Keratinocyte (primary cell): ENCODE data around the gene BAG1. TPM values are rescaled to one million over a fixed set of nuclear protein-coding genes. Genes with fewer than 3 reads are reported as not detected.

Experiments used
- DNase-seq: peaks from one replicate; pipeline ENCODE4 v3.0.0-alpha.2; 2011; ENCODE audit warnings: low read depth, missing footprints, low spot score
- FAIRE-seq: peaks from 2 replicates; lab custom pipeline; 2011; peaks lifted over from hg19 to GRCh38; lab: Jason Lieb, UNC
- H2AFZ ChIP-seq: 2 replicates; pipeline ENCODE4 v1.6.0; 2012; ENCODE audit warnings: low read length, control low read depth, inconsistent platforms; ENCODE audit not compliant: control insufficient read depth
- H3K27ac ChIP-seq: 2 replicates; pipeline ENCODE4 v1.5.1; 2011; ENCODE audit warnings: low read length; ENCODE audit not compliant: control insufficient read depth, insufficient read depth
- H3K27me3 ChIP-seq: 3 replicates; pipeline ENCODE4 v1.6.0; 2011; ENCODE audit warnings: low read length; ENCODE audit not compliant: control insufficient read depth, insufficient read depth; ENCODE audit errors: extremely low read depth
- H3K36me3 ChIP-seq, 2 experiments: 2 replicates in 1 of 2; 3 replicates in 1 of 2; pipeline ENCODE4 v1.5.1; 2011; ENCODE audit warnings: low read length in 2 of 2, mild to moderate bottlenecking in 1 of 2; ENCODE audit not compliant: control insufficient read depth in 2 of 2, insufficient read depth in 2 of 2; ENCODE audit errors: extremely low read depth in 1 of 2
- H3K4me1 ChIP-seq: 3 replicates; pipeline ENCODE4 v1.5.1; 2011; ENCODE audit warnings: low read length; ENCODE audit not compliant: control insufficient read depth, insufficient read depth; ENCODE audit errors: extremely low read depth
- H3K4me2 ChIP-seq: 3 replicates; pipeline ENCODE4 v1.6.0; 2011; ENCODE audit warnings: low read depth, low read length; ENCODE audit not compliant: control insufficient read depth, insufficient read depth; ENCODE audit errors: extremely low read depth
- H3K4me3 ChIP-seq, 3 experiments: fragments of 200-600 bp in 1 of 3; sonication (generic) in 1 of 3; 2 replicates in 2 of 3; 3 replicates in 1 of 3; pipeline ENCODE4 v1.5.1; 2011 to 2016; ENCODE audit warnings: low read length in 3 of 3, mild to moderate bottlenecking in 3 of 3, control low read depth in 2 of 3, inconsistent platforms in 1 of 3, low read depth in 1 of 3, mixed read lengths in 1 of 3, mixed run types in 1 of 3, moderate library complexity in 1 of 3; ENCODE audit not compliant: control insufficient read depth in 2 of 3, insufficient read depth in 2 of 3; ENCODE audit errors: extremely low read depth in 1 of 3
- H3K79me2 ChIP-seq: 2 replicates; pipeline ENCODE4 v1.6.0; 2012; ENCODE audit warnings: low read length; ENCODE audit not compliant: control insufficient read depth, insufficient read depth
- H3K9ac ChIP-seq: 3 replicates; pipeline ENCODE4 v1.6.0; 2011; ENCODE audit warnings: low read length; ENCODE audit not compliant: control insufficient read depth, insufficient read depth; ENCODE audit errors: extremely low read depth
- H3K9me1 ChIP-seq: 3 replicates; pipeline ENCODE4 v1.6.0; 2011; ENCODE audit warnings: low read length; ENCODE audit not compliant: control insufficient read depth, insufficient read depth; ENCODE audit errors: extremely low read depth
- H3K9me3 ChIP-seq: 2 replicates; pipeline ENCODE4 v1.5.1; 2012; ENCODE audit warnings: low read depth, low read length; ENCODE audit not compliant: control insufficient read depth
- H4K20me1 ChIP-seq: 3 replicates; pipeline ENCODE4 v1.6.0; 2011; ENCODE audit warnings: low read length; ENCODE audit not compliant: control insufficient read depth, insufficient read depth; ENCODE audit errors: extremely low read depth
- EZH2 ChIP-seq: IDR thresholded peaks from one replicate; pipeline ENCODE4 v1.6.1; 2012; ENCODE audit warnings: inconsistent platforms, mild to moderate bottlenecking, low read length, moderate library complexity
- dilution Hi-C: fragments of 300-500 bp; cut with MboI; formaldehyde crosslinking; loops from one replicate; pipeline ENCODE4 v1.7.0; 2020; ENCODE audit warnings: low sequenced_read_pairs; ENCODE audit not compliant: extremely low pct_ligation_motif_present
- polyA plus RNA-seq, 5 experiments: library from polyadenylated mRNA; depleted of rRNA in 3 of 5; stranded (reverse) in 3 of 5; stranded (forward) in 1 of 5; unstranded in 1 of 5; fragments of >200 nt; gene quantifications; 1 replicate in 1 of 5; 2 replicates in 3 of 5; 3 replicates in 1 of 5; pipeline versions ENCODE4 v1.2.1 to v1.2.3, GENCODE V29; 2011 to 2012; ENCODE audit warnings: missing spikeins in 2 of 5, low read depth in 1 of 5, low replicate concordance in 1 of 5
- TF ChIP-seq, protein P1 (sequence below), 3 experiments: IDR thresholded peaks in 1 of 3; conservative IDR thresholded peaks in 1 of 3; optimal IDR thresholded peaks in 1 of 3; 2 replicates in 2 of 3; 3 replicates in 1 of 3; pipeline versions ENCODE3 to v1.5.1; 2011; ENCODE audit warnings: low read length in 3 of 3, mild to moderate bottlenecking in 3 of 3, moderate library complexity in 2 of 3, control low read depth in 1 of 3, inconsistent platforms in 1 of 3; ENCODE audit not compliant: insufficient read depth in 2 of 3; ENCODE audit errors: extremely low read depth in 1 of 3

The BAG1 gene
- polyA plus RNA-seq, 1 donor (not counting 4 experiments of a cell fraction or from before 2014, with no cell fraction given) = 30.1 TPM

DNA sequence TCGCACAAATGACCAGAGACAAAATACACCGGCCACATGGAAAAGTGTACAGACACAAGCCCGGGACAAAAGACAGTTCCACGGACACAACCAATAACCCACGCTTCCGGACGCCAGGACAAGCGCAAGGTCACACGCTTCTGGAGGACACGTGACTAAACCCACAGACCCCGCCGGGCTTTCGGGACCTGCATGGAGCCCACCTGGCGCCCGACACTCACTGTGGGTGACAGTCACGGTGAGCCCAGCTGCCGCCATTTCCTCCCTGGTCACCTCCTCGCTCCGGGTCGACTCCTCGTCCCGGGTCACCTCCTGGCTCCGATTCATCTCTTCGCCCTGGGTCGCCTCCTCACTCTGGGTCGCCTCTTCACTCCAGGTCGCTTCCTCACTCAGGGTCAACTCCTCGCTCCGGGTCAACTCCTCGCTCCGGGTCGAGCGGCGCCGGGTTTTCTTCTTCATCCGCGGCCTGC lies 470 bp downstream of the BAG1 start:
- peak overlapping the region; percentile 96 for H3K27ac ChIP-seq
- H3K27me3 ChIP-seq = no peaks in the 10 kb centered on the region
- peak overlapping the region; percentile 98 for H3K9ac ChIP-seq
- no peak for TF ChIP-seq EZH2
- TF ChIP-seq, protein P1, sequence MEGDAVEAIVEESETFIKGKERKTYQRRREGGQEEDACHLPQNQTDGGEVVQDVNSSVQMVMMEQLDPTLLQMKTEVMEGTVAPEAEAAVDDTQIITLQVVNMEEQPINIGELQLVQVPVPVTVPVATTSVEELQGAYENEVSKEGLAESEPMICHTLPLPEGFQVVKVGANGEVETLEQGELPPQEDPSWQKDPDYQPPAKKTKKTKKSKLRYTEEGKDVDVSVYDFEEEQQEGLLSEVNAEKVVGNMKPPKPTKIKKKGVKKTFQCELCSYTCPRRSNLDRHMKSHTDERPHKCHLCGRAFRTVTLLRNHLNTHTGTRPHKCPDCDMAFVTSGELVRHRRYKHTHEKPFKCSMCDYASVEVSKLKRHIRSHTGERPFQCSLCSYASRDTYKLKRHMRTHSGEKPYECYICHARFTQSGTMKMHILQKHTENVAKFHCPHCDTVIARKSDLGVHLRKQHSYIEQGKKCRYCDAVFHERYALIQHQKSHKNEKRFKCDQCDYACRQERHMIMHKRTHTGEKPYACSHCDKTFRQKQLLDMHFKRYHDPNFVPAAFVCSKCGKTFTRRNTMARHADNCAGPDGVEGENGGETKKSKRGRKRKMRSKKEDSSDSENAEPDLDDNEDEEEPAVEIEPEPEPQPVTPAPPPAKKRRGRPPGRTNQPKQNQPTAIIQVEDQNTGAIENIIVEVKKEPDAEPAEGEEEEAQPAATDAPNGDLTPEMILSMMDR (optimal IDR thresholded peaks at IDR 0.05 in 1 of 3, IDR thresholded peaks at IDR 0.05 in 1 of 3, conservative IDR thresholded peaks at IDR 0.05 in 1 of 3; ENCODE audit: extremely low read depth in 1 of 3, insufficient read depth in 2 of 3, low read length in 3 of 3) = no peak
- H3K36me3 ChIP-seq = peaks cover 19% of the 10 kb centered on the region in 2 experiments
- no peaks in the 10 kb centered on the region for H3K9me3 ChIP-seq
- DNase-seq (no peak), FAIRE-seq (no peak)
- H2AFZ ChIP-seq = peak overlapping the region; percentile 81
- dilution Hi-C loops = no loop called here
- H3K4me3 ChIP-seq = peak overlapping the region; percentile 75 to 98 (median 91)
- peak overlapping the region; percentile 88 for H3K4me2 ChIP-seq
- peaks cover 44% of the 10 kb centered on the region for H3K79me2 ChIP-seq
- H4K20me1 ChIP-seq = no peaks in the 10 kb centered on the region
- H3K9me1 ChIP-seq = no peaks in the 10 kb centered on the region
- H3K4me1 ChIP-seq = peaks cover 18% of the 10 kb centered on the region

DNA sequence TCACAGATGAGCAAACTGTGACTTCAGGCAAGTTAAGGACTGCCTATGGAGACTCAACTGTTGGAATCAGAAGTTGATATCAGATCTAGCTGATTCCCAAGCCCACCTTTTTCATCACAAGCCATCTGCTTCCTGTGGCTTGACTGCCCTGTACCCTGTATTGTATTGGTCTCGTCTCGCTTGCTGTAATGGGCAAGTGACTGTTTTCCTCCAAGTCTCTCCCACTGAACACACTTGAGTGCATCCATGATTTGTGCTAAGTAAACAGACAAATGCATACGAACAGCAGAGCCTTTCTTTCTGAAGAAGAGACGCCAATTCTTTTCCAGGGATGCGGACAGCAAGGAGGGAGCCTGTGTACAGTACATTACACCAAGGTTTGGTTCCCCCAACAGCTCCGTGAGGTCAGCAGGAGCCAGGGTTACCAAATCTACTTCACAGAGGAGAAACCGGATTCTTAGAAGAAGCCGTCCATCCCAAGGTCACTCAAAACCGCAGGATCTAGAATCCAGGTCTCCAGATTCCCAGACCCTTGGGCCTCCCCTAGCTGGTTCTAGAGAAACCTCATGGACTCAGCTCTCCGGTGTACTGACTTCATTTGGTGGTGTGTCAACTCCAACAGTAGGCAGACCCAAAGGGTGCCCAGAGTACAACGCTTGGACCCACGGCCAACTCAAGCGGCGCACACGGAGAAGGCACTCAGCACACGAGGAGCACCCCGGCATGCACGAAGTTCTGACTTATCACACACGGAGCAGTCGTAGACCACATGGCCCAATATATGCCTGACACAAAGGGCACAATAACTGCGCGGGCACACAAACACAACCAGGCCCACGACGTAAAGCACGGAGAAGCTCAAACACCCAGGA lies 1.1 kb downstream of the BAG1 start:
- peak overlapping the region; percentile 98 for H3K9ac ChIP-seq
- peak overlapping the region; percentile 81 for H2AFZ ChIP-seq
- peaks cover 19 to 22% of the 10 kb centered on the region in 2 experiments for H3K36me3 ChIP-seq
- no peaks in the 10 kb centered on the region for H4K20me1 ChIP-seq
- peak overlapping the region; percentile 88 for H3K4me2 ChIP-seq
- peak overlapping the region; percentile 75 to 98 (median 91) for H3K4me3 ChIP-seq
- H3K27ac ChIP-seq = peak overlapping the region; percentile 96
- no peak for TF ChIP-seq EZH2
- TF ChIP-seq, protein P1 (optimal IDR thresholded peaks at IDR 0.05 in 1 of 3, IDR thresholded peaks at IDR 0.05 in 1 of 3, conservative IDR thresholded peaks at IDR 0.05 in 1 of 3; ENCODE audit: extremely low read depth in 1 of 3, insufficient read depth in 2 of 3, low read length in 3 of 3) = no peak
- DNase-seq (no peak), FAIRE-seq (no peak)
- H3K9me1 ChIP-seq = no peaks in the 10 kb centered on the region
- H3K27me3 ChIP-seq = no peaks in the 10 kb centered on the region
- no peaks in the 10 kb centered on the region for H3K9me3 ChIP-seq
- peaks cover 44% of the 10 kb centered on the region for H3K79me2 ChIP-seq
- dilution Hi-C loops = no loop called here
- peaks cover 18% of the 10 kb centered on the region for H3K4me1 ChIP-seq
